Measurements from ENCODE around the gene SMIM34. TPM values are rescaled to one million over a fixed set of nuclear protein-coding genes. Genes with fewer than 3 reads are reported as not detected.
"Not testable (repeated sequence)": the region's sequence is repeated elsewhere in the genome, so short reads cannot be mapped to it uniquely, and the experiment has no call there.

SMIM34 gene
- total and polyA plus RNA-seq, 2 donors (not counting 1 experiment from before 2014, with no cell fraction given): not detected

DNA sequence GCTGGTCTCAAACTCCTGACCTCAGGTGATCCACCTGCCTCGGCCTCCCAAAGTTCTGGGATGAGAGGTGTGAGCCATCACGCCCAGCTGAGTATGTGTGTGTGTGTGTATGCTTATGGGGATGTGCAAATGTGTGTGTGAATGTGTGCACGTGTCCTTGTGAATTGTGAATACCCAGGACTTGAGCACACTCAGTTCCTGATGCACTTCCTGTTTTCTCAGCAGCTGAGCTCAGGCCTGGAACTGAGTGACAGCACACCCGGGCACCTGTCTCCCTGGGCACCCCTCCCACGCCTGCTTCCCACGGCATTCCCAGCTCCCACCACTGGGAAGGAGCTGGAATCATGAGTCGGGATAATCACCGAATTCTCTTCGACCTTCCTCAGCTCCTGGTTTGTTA is 16.5 kb downstream of the SMIM34 start:
- intact Hi-C loops (cut with micrococcal nuclease); H3K27ac Mint-ChIP-seq; H2AFZ ChIP-seq (ENCODE audit: insufficient read depth, low read depth, low read length, poor library complexity, severe bottlenecking); H3K4me3 Mint-ChIP-seq; H3K27me3 Mint-ChIP-seq; H3K79me2 ChIP-seq (ENCODE audit: control insufficient read depth, insufficient read depth, low read length); H3K9me3 ChIP-seq (ENCODE audit: control extremely low read depth in 1 of 3, control insufficient read depth in 2 of 3, insufficient read depth in 1 of 3, low read length in 2 of 3); POLR2A ChIA-PET; H3K4me1 ChIP-seq (ENCODE audit: control insufficient read depth in 2 of 2, insufficient read depth in 2 of 2, low read length in 2 of 2); H3K27ac ChIP-seq (ENCODE audit: low read length in 2 of 2); H3K9me3 Mint-ChIP-seq (ENCODE audit: insufficient read depth); H3K4me2 ChIP-seq (replicated peaks; ENCODE audit: low read depth, low read length, poor library complexity, severe bottlenecking); DNase-seq; H4K20me1 ChIP-seq (ENCODE audit: control insufficient read depth, insufficient read depth, low read length, poor library complexity, severe bottlenecking); H3K36me3 ChIP-seq (replicated peaks in 1 of 2; ENCODE audit: control extremely low read depth in 1 of 2, control insufficient read depth in 1 of 2, extremely low read depth in 1 of 2, insufficient read depth in 2 of 2, low read length in 1 of 2); H3K27me3 ChIP-seq (replicated peaks in 1 of 4; ENCODE audit: control extremely low read depth in 1 of 4, control insufficient read depth in 3 of 4, insufficient read depth in 4 of 4, low read length in 3 of 4); CTCF ChIA-PET; H3K4me1 Mint-ChIP-seq; H3K9ac ChIP-seq (ENCODE audit: low read length); H3K4me3 ChIP-seq (ENCODE audit: control extremely low read depth in 1 of 5, extremely low read depth in 1 of 5, insufficient read depth in 1 of 5, low read depth in 2 of 5, low read length in 4 of 5): not testable (repeated sequence)
- peak; percentile 43 for ATAC-seq (ENCODE audit: low read depth)
- no CpG with 5 or more reads among the region's 9 CpGs for WGBS (ENCODE audit: insufficient coverage)

DNA sequence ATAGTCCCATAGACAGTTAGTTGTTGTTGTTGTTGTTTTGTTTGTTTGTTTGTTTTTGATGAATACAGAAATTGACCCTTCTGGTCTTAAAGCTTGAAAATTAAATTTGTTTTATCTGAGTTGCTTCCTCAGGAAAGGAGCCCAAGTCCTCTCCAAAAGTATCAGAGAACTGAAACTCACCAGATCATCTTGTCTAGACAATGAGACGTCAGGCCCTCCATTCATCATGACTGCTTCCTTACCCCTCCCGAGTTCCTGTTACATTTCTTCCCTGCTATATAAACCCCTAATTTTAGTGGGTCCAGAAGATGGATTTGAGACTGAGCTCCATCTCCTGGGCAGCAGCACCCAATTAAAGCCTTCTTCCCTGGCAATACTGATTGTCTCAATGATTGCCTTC is 17.1 kb downstream of the SMIM34 start:
- H3K27ac Mint-ChIP-seq; H3K36me3 ChIP-seq (replicated peaks in 1 of 2; ENCODE audit: control extremely low read depth in 1 of 2, control insufficient read depth in 1 of 2, extremely low read depth in 1 of 2, insufficient read depth in 2 of 2, low read length in 1 of 2); H3K27me3 Mint-ChIP-seq; H3K4me3 Mint-ChIP-seq; POLR2A ChIA-PET; H3K4me1 ChIP-seq (ENCODE audit: control insufficient read depth in 2 of 2, insufficient read depth in 2 of 2, low read length in 2 of 2); H4K20me1 ChIP-seq (ENCODE audit: control insufficient read depth, insufficient read depth, low read length, poor library complexity, severe bottlenecking); ATAC-seq (ENCODE audit: low read depth); H3K79me2 ChIP-seq (ENCODE audit: control insufficient read depth, insufficient read depth, low read length); DNase-seq; H3K27ac ChIP-seq (ENCODE audit: low read length in 2 of 2); H2AFZ ChIP-seq (ENCODE audit: insufficient read depth, low read depth, low read length, poor library complexity, severe bottlenecking); H3K27me3 ChIP-seq (replicated peaks in 1 of 4; ENCODE audit: control extremely low read depth in 1 of 4, control insufficient read depth in 3 of 4, insufficient read depth in 4 of 4, low read length in 3 of 4); H3K4me1 Mint-ChIP-seq; H3K4me3 ChIP-seq (ENCODE audit: control extremely low read depth in 1 of 5, extremely low read depth in 1 of 5, insufficient read depth in 1 of 5, low read depth in 2 of 5, low read length in 4 of 5); H3K9me3 Mint-ChIP-seq (ENCODE audit: insufficient read depth); H3K9me3 ChIP-seq (ENCODE audit: control extremely low read depth in 1 of 3, control insufficient read depth in 2 of 3, insufficient read depth in 1 of 3, low read length in 2 of 3); H3K4me2 ChIP-seq (replicated peaks; ENCODE audit: low read depth, low read length, poor library complexity, severe bottlenecking); CTCF ChIA-PET; intact Hi-C loops (cut with micrococcal nuclease); H3K9ac ChIP-seq (ENCODE audit: low read length): not testable (repeated sequence)
- no CpG with 5 or more reads among the region's 2 CpGs for WGBS (ENCODE audit: insufficient coverage)

- CTCF ChIA-PET; H3K9me3 Mint-ChIP-seq (ENCODE audit: insufficient read depth); H3K9ac ChIP-seq (ENCODE audit: low read length); H4K20me1 ChIP-seq (ENCODE audit: control insufficient read depth, insufficient read depth, low read length, poor library complexity, severe bottlenecking); H2AFZ ChIP-seq (ENCODE audit: insufficient read depth, low read depth, low read length, poor library complexity, severe bottlenecking); H3K4me1 Mint-ChIP-seq; ATAC-seq (ENCODE audit: low read depth); H3K4me3 Mint-ChIP-seq; H3K36me3 ChIP-seq (replicated peaks in 1 of 2; ENCODE audit: control extremely low read depth in 1 of 2, control insufficient read depth in 1 of 2, extremely low read depth in 1 of 2, insufficient read depth in 2 of 2, low read length in 1 of 2); H3K27me3 ChIP-seq (replicated peaks in 1 of 4; ENCODE audit: control extremely low read depth in 1 of 4, control insufficient read depth in 3 of 4, insufficient read depth in 4 of 4, low read length in 3 of 4); H3K4me1 ChIP-seq (ENCODE audit: control insufficient read depth in 2 of 2, insufficient read depth in 2 of 2, low read length in 2 of 2); H3K27ac ChIP-seq (ENCODE audit: low read length in 2 of 2); H3K4me2 ChIP-seq (replicated peaks; ENCODE audit: low read depth, low read length, poor library complexity, severe bottlenecking); intact Hi-C loops (cut with micrococcal nuclease); H3K79me2 ChIP-seq (ENCODE audit: control insufficient read depth, insufficient read depth, low read length); H3K4me3 ChIP-seq (ENCODE audit: control extremely low read depth in 1 of 5, extremely low read depth in 1 of 5, insufficient read depth in 1 of 5, low read depth in 2 of 5, low read length in 4 of 5); H3K27me3 Mint-ChIP-seq; DNase-seq; H3K9me3 ChIP-seq (ENCODE audit: control extremely low read depth in 1 of 3, control insufficient read depth in 2 of 3, insufficient read depth in 1 of 3, low read length in 2 of 3); H3K27ac Mint-ChIP-seq; POLR2A ChIA-PET: not testable (repeated sequence)
- no CpG with 5 or more reads among the region's 6 CpGs for WGBS (ENCODE audit: insufficient coverage)
Measured at GRCh38 chr21:34406102-34406501, 17.6 kb downstream of the SMIM34 start.

DNA sequence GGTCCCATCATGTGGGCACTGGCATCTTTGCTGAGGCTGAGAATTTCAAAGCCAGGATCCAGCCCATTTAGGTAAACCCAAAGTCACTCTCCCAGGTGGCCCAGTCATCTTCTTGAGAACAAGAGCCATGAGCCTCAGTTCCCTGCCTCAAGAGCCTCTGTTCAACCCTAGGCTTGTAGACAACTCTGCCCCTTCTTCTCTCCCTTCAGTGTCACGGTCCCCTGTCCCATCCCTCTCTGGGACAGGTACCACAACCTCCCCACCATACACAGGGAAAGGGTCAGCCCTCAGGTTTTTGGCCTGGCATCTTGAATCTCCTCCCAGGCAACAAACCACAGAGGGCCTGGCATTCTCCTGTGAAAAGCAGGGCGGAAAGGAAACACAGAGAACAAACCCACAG is 18.1 kb downstream of the SMIM34 start:
- H2AFZ ChIP-seq (ENCODE audit: insufficient read depth, low read depth, low read length, poor library complexity, severe bottlenecking); H3K4me3 ChIP-seq (ENCODE audit: control extremely low read depth in 1 of 5, extremely low read depth in 1 of 5, insufficient read depth in 1 of 5, low read depth in 2 of 5, low read length in 4 of 5); ATAC-seq (ENCODE audit: low read depth): not testable (repeated sequence)

More for the DNA sequence above, 18.1 kb downstream of the SMIM34 start:
- intact Hi-C loops (cut with micrococcal nuclease); H3K27me3 Mint-ChIP-seq; H3K27ac ChIP-seq (ENCODE audit: low read length in 2 of 2); H3K9me3 Mint-ChIP-seq (ENCODE audit: insufficient read depth); H3K79me2 ChIP-seq (ENCODE audit: control insufficient read depth, insufficient read depth, low read length); H3K4me2 ChIP-seq (replicated peaks; ENCODE audit: low read depth, low read length, poor library complexity, severe bottlenecking); H3K4me3 Mint-ChIP-seq; CTCF ChIA-PET; H3K27me3 ChIP-seq (replicated peaks in 1 of 4; ENCODE audit: control extremely low read depth in 1 of 4, control insufficient read depth in 3 of 4, insufficient read depth in 4 of 4, low read length in 3 of 4); H3K27ac Mint-ChIP-seq; H3K9me3 ChIP-seq (ENCODE audit: control extremely low read depth in 1 of 3, control insufficient read depth in 2 of 3, insufficient read depth in 1 of 3, low read length in 2 of 3); DNase-seq; H4K20me1 ChIP-seq (ENCODE audit: control insufficient read depth, insufficient read depth, low read length, poor library complexity, severe bottlenecking); POLR2A ChIA-PET; H3K9ac ChIP-seq (ENCODE audit: low read length); H3K36me3 ChIP-seq (replicated peaks in 1 of 2; ENCODE audit: control extremely low read depth in 1 of 2, control insufficient read depth in 1 of 2, extremely low read depth in 1 of 2, insufficient read depth in 2 of 2, low read length in 1 of 2); H3K4me1 Mint-ChIP-seq; H3K4me1 ChIP-seq (ENCODE audit: control insufficient read depth in 2 of 2, insufficient read depth in 2 of 2, low read length in 2 of 2): not testable (repeated sequence)
- no CpG with 5 or more reads among the region's 2 CpGs for WGBS (ENCODE audit: insufficient coverage)
